Smooth muscle cell (in vitro differentiated cells): ENCODE data around the gene RHEX. TPM values are rescaled to one million over a fixed set of nuclear protein-coding genes. Genes with fewer than 3 reads are reported as not detected.

Experiments used
- DNase-seq: peaks from one replicate; lab custom pipeline; 2025; ENCODE audit not compliant: unreplicated experiment; lab: John Stamatoyannopoulos, UW
- H2AFZ ChIP-seq: fragments of 200-600 bp; sonication (generic); 2 replicates; pipeline ENCODE4 v1.6.0; 2016; ENCODE audit warnings: antibody characterized with exemption, low read depth, mild to moderate bottlenecking
- H3F3A ChIP-seq: fragments of 200-600 bp; sonication (generic); 2 replicates; pipeline ENCODE4 v1.6.0; 2017; ENCODE audit warnings: antibody characterized with exemption, low read depth
- H3K27ac ChIP-seq: fragments of 200-600 bp; sonication (generic); 2 replicates; pipeline ENCODE4 v1.5.1; 2016; ENCODE audit warnings: low read depth, mild to moderate bottlenecking
- H3K27me3 ChIP-seq: fragments of 200-600 bp; sonication (generic); 2 replicates; pipeline ENCODE4 v1.6.1; 2016; ENCODE audit warnings: low read depth, mild to moderate bottlenecking
- H3K36me3 ChIP-seq: fragments of 200-600 bp; sonication (generic); 2 replicates; pipeline ENCODE4 v1.5.1; 2016; ENCODE audit warnings: low read depth
- H3K4me1 ChIP-seq: fragments of 200-600 bp; sonication (generic); 2 replicates; pipeline ENCODE4 v1.5.1; 2016; ENCODE audit warnings: low read depth
- H3K4me2 ChIP-seq: fragments of 200-600 bp; sonication (generic); 2 replicates; pipeline ENCODE4 v1.6.0; 2016; ENCODE audit warnings: mild to moderate bottlenecking
- H3K4me3 ChIP-seq: fragments of 200-600 bp; sonication (generic); 2 replicates; pipeline ENCODE4 v1.5.1; 2016; ENCODE audit warnings: mild to moderate bottlenecking
- H3K79me2 ChIP-seq: fragments of 200-600 bp; sonication (generic); 2 replicates; pipeline ENCODE4 v1.6.0; 2016; ENCODE audit warnings: low read depth, mild to moderate bottlenecking
- H3K9ac ChIP-seq: fragments of 200-600 bp; sonication (generic); 2 replicates; pipeline ENCODE4 v1.6.0; 2016; ENCODE audit warnings: low read depth
- H3K9me3 ChIP-seq: fragments of 200-600 bp; sonication (generic); replicated peaks from 2 replicates; pipeline ENCODE4 v1.5.1; 2016; ENCODE audit warnings: low read depth
- H4K20me1 ChIP-seq: fragments of 200-600 bp; sonication (generic); 2 replicates; pipeline ENCODE4 v1.6.0; 2016; ENCODE audit warnings: low read depth
- WGBS: methylation state at CpG from one replicate; pipeline ENCODE4 v1.1.7; 2016; ENCODE audit warnings: low lambda C conversion rate; 5-methylcytosine and 5-hydroxymethylcytosine counted together
- polyA plus RNA-seq: library from polyadenylated mRNA; unstranded; fragments of >200 nt; fragmentation: Nextera tagmentation; extraction: Ambion mirVana; gene quantifications from 2 replicates; pipeline ENCODE4 v1.2.1, GENCODE V29; 2016
- total RNA-seq: library from RNA; depleted of rRNA; stranded (reverse); fragments of >200 nt; gene quantifications from 2 replicates; pipeline ENCODE4 v1.2.3, GENCODE V29; 2014
- TF ChIP-seq, protein P1 (sequence below): fragments of 200-600 bp; sonication (generic); IDR thresholded peaks from 2 replicates; pipeline ENCODE4 v1.5.1; 2017; ENCODE audit warnings: borderline replicate concordance, mild to moderate bottlenecking, antibody characterized with exemption; ENCODE audit not compliant: insufficient read depth, poor library complexity, severe bottlenecking

The RHEX gene
- total and polyA plus RNA-seq, 2 experiments from 2014 or later, result not detected

DNA sequence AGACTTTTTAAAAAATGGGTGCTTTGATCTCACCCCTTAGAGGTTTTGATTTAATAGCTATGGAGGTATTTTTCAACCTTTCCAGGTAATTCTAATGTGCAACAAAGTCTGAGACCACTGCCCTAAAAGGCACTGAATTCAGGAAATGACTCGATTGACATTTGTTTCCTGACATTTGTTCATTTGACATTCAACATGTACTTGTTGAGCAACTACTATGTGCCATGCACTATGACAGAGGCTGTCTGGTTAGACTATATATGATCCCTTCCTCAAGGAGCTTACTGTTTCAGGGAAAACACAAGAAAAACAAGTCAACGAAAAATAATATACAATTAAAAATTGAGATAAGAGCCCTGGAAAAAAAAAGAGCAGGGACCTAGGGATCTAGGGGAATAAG is 89.8 kb downstream of the RHEX start:
- H3K4me1 ChIP-seq, result no peaks in the 10 kb centered on the region
- DNase-seq, result no peak
- no peaks in the 10 kb centered on the region for H3K9me3 ChIP-seq
- no peak overlapping the region for H3K9ac ChIP-seq
- no peak overlapping the region for H3K4me3 ChIP-seq
- no peak overlapping the region for H3K27ac ChIP-seq
- no peaks in the 10 kb centered on the region for H3F3A ChIP-seq
- WGBS, result 85% methylated on average over 2 of the region's 2 CpGs
- TF ChIP-seq, protein P1, sequence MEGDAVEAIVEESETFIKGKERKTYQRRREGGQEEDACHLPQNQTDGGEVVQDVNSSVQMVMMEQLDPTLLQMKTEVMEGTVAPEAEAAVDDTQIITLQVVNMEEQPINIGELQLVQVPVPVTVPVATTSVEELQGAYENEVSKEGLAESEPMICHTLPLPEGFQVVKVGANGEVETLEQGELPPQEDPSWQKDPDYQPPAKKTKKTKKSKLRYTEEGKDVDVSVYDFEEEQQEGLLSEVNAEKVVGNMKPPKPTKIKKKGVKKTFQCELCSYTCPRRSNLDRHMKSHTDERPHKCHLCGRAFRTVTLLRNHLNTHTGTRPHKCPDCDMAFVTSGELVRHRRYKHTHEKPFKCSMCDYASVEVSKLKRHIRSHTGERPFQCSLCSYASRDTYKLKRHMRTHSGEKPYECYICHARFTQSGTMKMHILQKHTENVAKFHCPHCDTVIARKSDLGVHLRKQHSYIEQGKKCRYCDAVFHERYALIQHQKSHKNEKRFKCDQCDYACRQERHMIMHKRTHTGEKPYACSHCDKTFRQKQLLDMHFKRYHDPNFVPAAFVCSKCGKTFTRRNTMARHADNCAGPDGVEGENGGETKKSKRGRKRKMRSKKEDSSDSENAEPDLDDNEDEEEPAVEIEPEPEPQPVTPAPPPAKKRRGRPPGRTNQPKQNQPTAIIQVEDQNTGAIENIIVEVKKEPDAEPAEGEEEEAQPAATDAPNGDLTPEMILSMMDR, result no peak
- no peak overlapping the region for H3K4me2 ChIP-seq
- H3K27me3 ChIP-seq, result peaks cover 12% of the 10 kb centered on the region
- H2AFZ ChIP-seq, result no peak overlapping the region
- no peaks in the 10 kb centered on the region for H4K20me1 ChIP-seq
- H3K36me3 ChIP-seq, result no peaks in the 10 kb centered on the region
- H3K79me2 ChIP-seq, result no peaks in the 10 kb centered on the region

DNA sequence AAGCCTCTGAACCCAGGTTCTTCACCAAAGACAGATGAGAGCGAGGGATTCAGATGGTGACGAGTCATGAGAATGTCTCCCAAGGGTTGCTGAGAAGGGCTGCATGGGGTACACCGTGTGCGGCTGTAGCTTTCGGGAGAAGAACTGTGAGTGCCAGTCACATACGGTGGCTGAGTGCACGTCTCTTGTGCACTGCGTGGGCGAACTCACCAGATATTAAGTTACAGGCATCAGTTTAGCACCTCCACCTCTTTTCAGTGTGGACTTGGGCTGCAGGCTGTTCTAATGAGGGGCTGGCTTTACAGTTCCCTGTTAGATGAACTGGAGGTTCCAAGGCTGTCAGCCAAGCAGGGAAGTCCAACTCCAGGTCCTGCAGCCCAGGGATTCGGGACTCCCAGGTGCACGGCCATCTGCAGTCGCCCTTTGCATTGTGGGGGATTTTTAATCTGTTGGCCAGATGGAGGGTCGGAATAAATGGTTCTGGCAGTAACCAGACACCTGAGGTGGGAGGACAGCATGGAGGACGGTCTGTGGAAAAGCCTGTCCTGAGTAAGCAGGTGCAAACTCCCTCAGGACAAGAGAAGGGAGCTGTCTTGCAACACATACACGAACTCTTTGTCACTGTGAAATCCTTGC is 90.7 kb downstream of the RHEX start:
- Histone ChIP-seq H3K36me3 (no peaks in the 10 kb centered on the region), H3K27me3 (peaks cover 12% of the 10 kb centered on the region), H3K9me3 (no peaks in the 10 kb centered on the region), H4K20me1 (no peaks in the 10 kb centered on the region), H3K27ac (no peak overlapping the region), H3K9ac (no peak overlapping the region), H3K79me2 (no peaks in the 10 kb centered on the region), H2AFZ (no peak overlapping the region), H3K4me1 (no peaks in the 10 kb centered on the region), H3K4me2 (no peak overlapping the region), H3F3A (no peaks in the 10 kb centered on the region), H3K4me3 (no peak overlapping the region)
- TF ChIP-seq, protein P1, result no peak
- 91% methylated on average over 15 of the region's 15 CpGs for WGBS
- DNase-seq, result no peak

DNA sequence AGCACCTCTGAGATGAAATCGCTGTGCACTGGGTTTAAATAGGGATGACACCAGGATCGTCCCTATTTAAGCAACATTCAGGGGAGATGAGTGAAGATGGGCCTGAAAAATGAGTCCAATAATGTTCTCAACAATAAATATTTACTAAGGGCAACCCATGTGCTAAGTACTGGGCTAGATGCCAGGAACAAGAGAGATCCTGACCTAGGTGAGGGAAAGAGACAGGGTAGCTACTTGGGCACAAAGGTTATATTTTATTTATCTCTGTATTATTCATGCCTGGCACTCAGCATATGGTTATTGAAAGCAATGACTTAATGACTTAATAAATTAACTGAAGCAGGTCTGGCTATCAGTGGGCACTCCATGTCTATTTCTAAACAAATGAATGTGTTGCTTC is 91.6 kb downstream of the RHEX start:
- Histone ChIP-seq H3K79me2 (no peaks in the 10 kb centered on the region), H4K20me1 (no peaks in the 10 kb centered on the region), H3K4me1 (no peaks in the 10 kb centered on the region), H3K9me3 (no peaks in the 10 kb centered on the region), H3F3A (no peaks in the 10 kb centered on the region), H3K36me3 (no peaks in the 10 kb centered on the region), H2AFZ (no peak overlapping the region), H3K27me3 (peaks cover 7% of the 10 kb centered on the region), H3K4me2 (no peak overlapping the region), H3K9ac (no peak overlapping the region), H3K27ac (no peak overlapping the region), H3K4me3 (no peak overlapping the region)
- 78% methylated on average over 2 of the region's 2 CpGs for WGBS
- TF ChIP-seq, protein P1, result no peak
- no peak for DNase-seq

DNA sequence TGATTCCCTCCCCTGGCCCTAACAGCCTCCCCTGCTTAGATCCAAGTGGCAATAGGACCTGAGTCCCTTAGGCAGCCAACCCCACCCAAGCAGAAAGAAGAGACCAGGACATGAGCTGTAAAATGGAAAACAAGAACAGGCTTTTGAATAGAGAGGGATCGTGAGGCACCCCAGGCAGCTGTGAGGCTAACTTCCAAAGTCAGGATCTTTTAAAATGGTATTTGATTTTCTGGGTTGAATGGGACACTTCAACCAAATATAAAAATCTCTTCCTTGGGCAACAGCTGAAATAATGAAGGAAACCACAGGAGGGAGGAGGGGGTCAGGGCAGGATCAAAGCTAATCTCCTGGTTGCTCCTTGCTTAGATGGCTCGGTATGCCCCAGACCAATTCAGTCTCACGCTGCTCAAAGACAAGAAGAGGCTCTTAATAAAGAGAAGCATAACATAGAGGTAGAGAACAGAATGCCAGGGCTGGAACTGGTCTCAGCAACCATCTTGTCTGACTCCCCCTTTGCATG is 92.9 kb downstream of the RHEX start:
- no peak for DNase-seq
- TF ChIP-seq, protein P1, result no peak
- Histone ChIP-seq H3K9ac (no peak overlapping the region), H3K4me2 (no peak overlapping the region), H3K79me2 (no peaks in the 10 kb centered on the region), H3K4me1 (no peaks in the 10 kb centered on the region), H3K9me3 (no peaks in the 10 kb centered on the region), H3K27me3 (peaks cover 4% of the 10 kb centered on the region), H3K4me3 (no peak overlapping the region), H3F3A (no peaks in the 10 kb centered on the region), H3K27ac (no peak overlapping the region), H4K20me1 (no peaks in the 10 kb centered on the region), H3K36me3 (no peaks in the 10 kb centered on the region), H2AFZ (no peak overlapping the region)
- WGBS, result 56% methylated on average over 3 of the region's 3 CpGs
